GM19023 (cell line): ENCODE results near the gene DCANP1.
A peak's percentile ranks its signal among the peaks of the same experiment; 100 is the strongest.

Experiments used
- ATAC-seq: cut with Tn5 transposase; IDR thresholded peaks from one replicate; pipeline ENCODE4 v1.9.1; 2021; ENCODE audit warnings: mild to moderate bottlenecking, moderate library complexity; ENCODE audit not compliant: unreplicated experiment

Gene DCANP1

DNA sequence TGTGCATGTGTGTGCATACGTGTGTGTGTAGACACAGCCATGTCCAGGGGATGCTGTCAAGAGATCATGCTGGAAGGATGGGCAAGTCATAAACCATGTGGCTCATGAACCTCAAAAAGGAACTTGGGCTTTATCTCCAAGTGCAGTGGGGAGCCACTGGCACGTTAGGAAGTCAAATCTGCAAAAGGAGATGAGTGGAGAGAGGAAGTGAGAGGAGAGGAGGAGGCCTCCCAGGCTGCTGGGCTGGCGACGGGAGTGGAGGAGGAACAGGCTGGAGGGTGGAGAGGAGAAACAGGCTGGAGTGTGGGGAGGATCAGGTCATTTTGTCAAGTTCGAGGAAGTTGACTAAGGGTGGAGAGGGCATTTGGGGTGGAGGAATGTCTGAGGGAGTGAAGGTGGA, 34.2 kb upstream of the DCANP1 start:
- no peak for ATAC-seq

DNA sequence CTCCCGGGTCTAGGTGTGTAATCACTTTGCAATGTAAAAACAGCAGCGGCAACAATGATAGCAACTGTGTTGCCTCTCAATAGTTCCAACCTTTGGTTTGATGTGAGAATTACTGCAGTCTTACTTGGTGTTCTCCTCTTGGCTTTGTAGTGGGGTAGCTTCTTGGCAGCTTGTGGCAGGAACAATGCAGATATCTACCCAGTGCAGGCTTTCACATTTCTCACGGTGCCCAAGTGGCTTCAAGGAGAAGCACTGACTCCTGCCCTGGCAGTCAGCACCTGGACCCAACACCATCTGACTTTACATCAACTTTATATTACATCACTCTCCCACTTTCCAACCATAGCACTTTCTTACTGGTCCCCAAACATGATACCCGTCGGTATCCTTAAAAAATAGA, 33.4 kb upstream of the DCANP1 start:
- no peak for ATAC-seq

DNA sequence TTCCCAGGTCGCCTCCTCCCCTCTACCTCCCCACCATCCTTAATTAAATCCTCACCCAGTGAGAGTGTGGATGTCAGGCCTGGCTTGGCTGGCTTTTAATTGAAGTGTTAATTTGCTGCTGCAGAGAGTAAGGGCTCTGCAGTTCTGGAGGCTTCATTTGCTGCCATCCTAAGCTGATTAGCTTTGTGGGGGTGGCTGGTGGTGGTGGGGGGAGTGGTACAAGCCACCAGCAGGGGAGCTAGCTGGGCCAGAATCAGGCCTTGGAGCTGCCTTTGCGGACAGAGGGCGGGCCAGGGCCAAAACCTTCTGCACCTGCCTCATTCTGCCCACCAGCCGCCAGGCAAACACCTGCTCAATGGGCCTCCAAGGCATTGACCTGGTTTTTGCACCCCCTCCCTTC, 31.8 kb upstream of the DCANP1 start:
- ATAC-seq, result no peak

DNA sequence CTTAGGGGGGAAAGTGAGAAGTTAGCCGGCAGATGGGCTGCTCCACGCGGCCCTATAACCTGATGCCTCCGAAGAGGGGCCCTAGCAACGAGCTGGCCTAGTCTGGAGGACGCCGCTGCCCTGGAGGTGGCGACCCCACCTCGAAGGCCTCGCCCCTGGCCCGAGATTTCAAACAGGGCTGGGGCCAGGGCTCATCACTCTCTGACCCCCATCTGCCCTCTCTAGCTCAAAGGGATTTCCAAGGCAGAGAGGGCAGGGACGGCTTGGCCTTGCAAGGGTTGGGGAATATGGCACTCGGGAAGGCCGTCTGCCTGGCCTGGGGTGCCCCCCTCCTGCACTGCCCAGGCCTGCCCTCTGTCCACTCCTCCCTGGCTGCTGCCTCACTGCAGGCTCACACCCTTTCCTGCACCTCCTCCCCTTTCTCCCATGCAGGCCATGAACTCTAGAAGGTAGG, 30.5 kb upstream of the DCANP1 start:
- ATAC-seq, result no peak

DNA sequence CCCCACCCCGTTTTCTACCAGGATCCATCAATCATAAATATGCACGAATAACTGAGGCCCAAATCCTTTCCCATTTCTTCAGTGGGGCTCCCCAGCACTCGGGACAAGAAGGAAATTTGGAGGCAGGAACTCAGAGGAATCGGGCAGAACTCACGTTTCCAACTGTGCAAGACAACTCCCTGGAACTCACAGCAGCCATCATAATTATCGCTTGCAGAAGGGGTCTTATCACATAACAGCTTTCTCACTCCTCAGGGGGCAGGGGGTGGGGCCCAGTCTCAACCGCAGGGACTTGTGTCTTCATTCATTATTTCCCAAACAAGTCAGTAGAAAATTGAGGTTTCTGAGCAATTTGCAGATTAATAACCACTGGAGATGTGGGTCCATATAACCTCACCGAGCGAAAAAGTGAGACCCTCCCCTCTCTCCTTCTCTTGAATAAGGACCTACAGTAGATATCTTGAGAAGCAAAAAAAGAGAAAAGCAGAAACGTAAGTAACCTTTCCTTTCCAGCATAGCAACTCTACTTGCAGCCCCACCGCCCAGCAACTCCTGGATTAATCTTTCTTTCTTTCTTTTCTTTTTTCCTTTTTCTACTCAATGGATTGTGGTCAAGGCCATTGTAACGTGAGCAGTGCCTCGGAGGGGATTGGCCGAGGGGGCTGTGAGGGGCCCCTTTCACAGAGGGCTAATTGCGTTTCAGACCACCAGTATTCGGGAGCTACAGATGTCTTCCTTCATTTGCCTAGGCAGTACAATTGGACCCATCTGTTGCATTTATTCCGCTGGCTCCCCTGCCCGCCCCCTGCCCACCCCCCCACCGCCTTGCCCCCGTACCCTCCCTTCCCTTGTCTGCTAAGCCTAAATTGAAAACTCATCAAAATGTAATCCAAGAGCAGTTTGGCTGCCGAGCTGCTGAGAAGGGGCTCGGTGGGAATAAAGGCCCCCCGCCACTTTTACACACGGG, 29.8 kb upstream of the DCANP1 start:
- no peak for ATAC-seq

DNA sequence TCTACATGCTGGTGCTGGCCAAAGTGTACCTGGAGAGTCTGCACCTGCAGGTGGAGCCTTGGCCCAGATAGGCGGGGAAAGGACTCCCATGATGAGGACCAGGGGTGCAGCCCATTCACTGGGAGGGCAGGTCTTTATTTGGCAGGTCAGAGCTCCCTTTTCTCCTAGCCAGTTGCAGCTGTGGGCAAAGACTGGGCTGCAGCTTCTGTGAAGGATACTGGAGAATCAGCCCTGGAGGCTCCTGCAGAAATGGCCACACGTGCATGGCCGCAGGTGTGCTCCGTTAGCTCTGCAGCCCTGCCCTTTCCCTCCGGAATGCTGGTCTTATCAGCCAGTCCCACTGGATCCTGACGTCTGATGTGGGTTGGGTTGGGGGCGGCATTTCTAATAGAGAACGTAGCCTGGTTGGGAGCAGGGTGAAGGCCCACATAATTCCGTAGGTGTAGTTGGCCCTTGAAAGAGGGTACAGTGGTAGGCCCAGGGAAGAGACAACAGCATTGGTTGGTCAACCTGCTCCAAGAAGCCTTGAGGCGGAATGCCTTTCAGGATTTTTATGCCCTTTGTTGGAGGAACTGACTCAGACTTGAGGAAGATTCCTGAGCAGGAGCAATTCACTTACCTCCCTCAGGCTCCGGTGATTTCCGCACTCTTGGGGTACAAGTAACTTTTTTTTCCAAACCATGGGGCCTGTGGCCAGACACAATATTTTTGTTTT, 27.0 kb upstream of the DCANP1 start:
- ATAC-seq, result no peak

DNA sequence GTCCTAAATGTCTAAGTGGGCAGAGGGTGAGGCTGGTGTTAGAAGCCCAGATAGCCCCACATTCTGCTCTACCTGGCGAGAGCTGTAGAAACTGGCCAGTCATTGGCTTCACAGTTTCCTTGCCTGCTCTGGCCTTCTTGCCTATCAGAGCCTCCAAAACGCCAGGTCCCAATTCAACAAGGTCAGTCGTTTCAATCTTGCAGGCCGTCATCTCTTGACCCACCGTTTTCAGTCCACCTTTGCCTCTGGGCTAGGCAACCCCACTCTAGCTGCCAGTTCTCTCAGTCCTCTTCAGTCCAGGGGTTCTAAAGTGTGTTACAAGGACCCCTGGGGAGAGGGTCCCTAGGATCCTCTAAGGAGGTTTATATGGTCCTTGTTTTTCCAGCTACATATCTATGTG, 25.0 kb upstream of the DCANP1 start:
- no peak for ATAC-seq

DNA sequence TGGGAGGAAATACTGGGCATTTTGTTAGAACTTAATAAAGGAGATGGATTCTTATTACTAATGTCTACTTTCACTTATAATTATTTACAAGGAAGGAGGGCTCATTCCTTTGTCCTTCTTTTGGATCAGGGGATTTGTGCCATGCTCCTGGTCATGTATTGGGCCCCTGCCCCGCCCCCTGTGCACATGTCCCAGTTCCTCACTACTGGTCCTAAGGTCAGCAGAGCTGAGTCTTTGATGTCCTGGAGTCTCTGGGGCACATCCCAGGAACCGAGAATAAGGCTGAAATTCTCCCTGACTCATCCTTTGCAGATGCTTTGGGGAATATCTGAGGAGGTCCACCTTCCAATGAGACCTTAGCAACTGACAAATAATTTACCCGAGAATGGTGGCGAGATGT, 24.6 kb upstream of the DCANP1 start:
- ATAC-seq, result no peak

DNA sequence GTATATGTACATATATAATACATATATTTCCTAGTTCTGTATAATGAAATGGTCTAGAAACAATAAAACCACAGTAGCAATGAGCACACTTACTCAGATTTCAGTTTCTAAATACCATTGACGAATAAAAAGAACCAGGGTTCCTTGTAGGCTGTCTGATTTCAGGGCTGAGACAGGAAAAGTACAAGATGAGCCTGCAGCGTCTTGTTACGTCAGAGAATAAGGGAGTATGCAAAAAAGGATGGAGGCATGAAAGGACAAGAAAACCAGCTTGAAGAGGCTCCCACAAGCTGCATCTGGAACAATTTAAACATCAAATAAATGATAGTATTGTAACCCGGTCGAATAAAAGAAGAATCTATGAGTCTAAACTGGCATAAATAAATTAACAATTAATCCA, 22.8 kb upstream of the DCANP1 start:
- no peak for ATAC-seq

DNA sequence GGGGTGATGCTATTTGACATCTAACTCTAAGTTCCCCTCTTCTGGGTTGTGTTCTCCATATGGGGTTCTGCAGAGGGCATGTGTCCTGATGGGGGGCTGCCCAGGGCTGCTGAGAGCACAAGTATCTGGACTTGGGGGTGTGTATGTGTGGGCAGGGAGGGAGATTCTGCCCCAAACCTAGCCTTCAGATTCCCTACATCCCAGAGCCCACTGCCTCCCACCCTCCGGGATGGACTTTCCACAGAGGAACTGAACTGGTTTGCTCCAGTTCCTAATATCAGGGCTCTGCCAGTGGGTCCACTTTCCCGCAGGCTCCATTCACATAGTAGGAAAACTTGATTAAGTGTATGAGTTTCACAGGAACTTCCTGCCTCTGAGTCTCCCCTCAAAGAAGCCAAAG, 21.4 kb upstream of the DCANP1 start:
- no peak for ATAC-seq

DNA sequence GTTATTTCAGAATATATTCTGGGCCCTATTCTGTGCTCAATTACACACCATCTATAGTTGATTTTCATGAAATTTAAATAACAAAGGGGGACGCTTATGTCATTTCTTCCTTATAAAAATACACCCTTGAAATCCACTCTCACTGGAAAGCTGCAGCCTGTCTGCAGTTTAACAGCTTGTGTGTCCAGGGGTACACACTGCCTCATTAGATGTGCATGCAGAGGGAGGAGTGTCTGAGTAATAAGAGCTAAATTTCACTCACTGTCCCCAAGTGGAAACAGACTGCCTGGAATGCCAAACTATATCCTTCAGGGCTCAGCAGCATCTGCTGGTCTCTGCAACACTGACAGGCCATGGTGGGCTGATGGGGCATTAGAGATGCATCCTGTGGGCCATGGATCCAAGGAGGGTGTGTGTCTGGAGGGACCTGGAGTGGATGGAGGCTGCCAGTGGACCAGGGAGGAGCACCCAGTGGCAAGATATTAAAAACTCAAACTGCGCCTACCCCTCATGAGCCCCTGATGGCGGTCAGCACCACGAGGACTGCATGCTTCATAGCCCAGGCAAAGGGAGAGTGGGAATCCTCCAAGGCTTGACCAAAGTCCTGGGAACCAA, 20.8 kb upstream of the DCANP1 start:
- ATAC-seq, result no peak

DNA sequence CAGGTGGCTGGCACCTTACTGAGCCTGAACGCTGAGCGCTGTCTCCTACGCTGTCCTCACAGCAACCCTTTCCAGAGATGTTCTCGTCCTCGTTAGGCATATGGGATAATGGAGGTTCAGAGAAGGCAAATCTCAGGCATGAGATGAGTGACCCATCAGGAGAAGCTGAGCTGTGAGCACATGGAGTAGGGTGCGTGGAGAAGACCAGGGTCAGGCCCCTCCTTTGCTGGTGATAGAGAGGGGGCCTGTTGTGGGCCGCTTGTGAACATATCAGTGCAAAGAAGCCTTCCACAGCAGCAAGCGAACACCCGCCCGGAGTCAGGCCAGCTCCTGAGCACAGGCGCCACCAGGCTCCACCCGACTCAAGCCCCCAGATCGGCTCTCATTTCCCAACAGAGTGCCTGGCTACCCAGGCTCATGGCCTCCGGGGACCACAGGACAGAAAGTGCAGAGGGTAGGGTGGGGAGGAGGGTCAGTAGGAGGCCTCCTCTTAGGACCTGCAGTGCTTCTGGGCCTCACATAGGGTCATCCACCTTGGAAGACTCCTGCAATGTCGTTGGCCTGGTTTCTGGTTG, 20.0 kb upstream of the DCANP1 start:
- no peak for ATAC-seq

DNA sequence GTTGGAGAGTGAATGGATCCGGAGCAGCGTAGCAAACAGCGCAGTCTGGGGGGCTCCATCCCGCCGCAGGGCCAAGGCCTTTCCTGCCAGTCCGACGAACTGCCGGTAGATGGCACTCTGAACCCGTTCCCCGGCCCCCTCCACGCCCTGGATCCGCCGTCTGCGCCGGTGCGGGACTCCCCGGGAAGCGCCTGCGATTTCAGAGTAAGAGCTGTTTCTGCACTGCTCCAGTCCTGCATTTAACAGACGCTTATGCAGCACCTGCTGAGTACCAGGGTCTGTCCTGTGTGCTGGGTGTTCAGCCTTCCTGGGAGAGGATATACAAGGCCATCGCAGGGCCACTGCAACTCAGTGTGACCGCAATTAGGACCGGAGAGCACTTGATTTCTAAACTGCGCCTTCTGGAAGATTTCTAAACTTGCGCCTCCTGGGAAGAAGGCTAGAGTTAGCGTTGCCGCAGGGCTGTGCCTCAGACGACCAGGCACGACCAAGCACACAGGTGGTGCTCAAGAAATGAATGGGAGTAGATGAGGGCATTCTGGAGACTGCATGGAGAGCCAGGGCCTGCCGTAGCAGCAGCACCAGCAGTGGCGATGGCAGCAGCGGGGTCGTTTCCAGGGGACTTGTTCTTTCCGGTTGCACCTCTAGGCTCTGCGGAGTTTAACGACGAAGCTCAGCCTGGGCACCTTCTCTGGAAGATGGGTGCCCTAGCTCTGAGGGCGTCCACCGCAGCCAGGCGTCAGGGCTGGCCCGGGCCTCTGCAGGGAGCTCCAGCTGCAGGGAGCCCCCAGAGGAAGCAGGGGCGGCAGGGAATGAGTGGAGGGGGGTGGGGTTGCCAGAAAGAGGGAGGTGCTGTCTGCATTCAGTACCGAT, 19.3 kb upstream of the DCANP1 start:
- peak; percentile 75 for ATAC-seq

DNA sequence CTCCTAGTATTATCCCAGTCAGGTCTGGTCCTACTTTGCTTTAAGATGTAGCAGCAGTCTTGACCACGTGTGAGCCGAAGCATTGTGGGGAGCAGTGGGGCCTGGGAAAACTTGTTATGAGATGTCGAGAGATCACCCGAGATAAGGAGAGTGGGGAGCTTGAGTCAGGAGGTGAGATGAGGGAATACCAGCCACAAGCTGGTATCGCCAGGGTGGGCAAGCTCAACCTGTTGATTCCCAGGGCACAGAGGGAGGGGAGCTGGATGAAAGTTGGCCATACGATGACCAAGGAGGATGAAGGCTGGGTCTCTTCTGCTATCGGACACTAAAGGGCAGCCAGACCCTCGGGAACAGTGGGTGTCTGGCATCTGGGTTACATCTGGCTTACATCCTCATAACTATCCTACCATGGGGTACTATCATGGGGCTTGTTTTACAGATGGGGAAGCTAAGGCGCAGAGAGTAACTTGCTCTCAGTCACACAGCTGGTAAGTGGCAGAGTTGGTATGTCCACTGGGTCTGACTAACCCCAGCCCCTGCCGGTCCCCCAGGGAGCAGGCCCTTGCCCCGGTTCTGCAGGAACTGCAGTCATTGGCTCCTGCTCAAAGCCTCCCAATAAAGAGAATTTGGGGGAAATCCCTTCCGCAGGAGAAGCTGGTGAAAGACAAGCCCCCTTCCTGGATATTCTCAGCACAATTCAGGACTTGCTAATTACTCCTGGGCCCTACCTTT, 18.4 kb upstream of the DCANP1 start:
- ATAC-seq, result no peak

DNA sequence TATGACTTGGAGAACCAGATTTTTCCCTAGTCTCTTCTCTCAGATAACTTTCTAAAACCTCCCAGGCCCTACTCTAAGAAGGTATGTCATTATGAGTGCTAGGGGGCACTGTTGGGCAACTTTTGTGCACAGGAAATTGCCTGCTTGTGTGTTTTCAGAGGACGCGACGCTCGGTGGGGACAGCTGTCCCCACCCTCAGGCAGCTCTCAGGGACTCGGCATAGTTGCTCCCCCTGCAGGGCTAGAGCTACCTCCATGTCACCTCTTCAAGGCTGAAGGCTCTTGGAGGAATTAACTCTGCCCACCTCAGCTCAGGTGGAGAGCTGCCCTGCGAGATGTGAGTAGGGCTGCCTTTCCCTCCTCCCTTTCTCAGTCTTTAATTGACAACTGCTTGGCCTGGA, 15.2 kb upstream of the DCANP1 start:
- ATAC-seq, result peak; percentile 40

DNA sequence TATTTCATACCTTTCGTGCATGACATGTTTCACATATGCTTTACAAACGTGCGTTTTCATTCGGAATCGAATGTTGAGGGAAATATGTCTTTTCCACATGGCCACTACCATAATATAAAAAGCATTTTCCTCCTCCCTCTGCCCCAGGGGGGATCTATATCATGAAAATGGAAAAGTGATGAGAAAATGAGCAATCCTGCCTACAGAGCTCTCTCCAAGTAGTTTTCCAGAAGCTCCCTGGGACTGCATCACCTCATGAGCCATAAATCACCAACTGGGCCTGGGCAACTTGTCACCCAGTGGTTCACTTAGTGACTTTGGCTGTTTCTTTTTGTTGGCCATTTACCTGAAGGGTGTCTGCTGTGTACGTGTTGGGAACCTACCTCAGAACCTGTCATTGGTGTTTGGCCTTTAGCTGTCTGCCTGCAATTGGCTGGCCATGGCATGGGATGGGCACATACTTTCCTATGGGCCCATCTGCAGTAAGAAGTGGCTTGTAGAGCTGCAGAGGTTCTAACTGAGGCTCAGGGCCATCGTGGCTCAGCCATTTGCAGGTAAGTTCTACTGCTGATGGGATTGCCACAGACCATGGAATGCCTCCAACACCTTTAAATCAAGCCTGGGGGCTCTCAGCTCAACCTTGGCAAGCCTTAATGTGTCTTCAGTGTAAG, 14.5 kb upstream of the DCANP1 start:
- no peak for ATAC-seq

DNA sequence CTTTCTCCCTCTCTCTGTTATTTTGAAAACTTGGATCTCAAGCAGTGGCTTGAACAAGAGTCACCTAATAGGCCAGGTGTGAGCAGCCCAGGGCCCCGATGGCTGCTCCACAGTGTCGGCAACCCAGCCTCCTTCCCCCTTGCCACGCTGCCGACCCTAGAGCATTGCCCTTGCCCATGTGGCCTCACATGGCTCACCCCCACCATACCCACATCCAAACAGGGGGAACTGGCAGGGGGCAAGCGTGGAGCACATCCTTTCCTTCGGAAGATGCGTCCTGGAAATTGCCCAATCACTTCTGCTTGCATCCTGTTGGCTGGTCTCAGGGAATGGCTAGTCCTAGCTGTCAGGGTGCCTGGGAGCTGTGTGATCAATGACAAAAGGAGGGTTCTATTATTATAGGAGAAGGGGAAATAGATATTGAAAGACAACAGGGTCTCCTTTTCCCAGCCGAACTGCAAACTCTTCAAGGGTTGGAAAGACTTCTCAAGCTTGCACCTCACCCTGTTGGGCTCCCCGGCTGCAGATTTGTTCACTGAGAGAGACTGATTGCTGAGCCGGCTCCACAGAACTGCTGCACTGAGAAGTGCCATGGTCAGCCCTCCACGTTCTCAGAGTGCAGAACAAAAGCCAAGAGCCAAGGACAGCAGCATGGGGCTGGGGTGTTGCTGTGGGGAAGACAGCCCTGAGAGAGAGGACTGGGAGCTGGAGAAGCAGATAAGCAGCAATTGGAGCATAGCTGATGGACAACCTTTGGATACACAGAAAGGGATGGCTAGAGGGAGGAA, 13.3 kb upstream of the DCANP1 start:
- no peak for ATAC-seq

DNA sequence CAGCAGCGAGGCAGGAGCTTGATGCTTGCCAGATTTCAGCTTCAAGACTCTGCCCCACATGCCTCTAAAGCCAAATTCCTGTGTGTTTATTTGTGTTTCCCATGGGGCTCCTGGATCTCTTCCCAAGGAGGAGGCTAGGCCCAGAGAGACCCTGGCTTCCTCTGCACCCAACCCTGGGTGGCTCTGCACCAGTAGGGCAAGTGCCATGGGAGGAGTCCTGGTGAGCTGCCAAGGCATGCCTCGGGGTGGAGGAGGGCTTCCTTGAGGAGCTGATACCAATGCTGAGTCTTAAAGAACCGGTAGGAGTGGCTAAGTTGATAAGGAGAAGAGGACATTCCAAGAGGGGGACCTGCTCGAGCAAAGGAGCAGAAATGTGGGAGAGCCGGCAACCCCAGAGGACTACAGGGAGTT, 11.8 kb upstream of the DCANP1 start:
- no peak for ATAC-seq
